Prostate gland (tissue), 2 donors: ENCODE data around the gene ASB12.

ENCODE experiments used
- CTCF ChIP-seq, 4 experiments: fragments of 200-600 bp in 2 of 4; fragments of 450-650 bp in 2 of 4; sonication (generic) in 2 of 4; IDR thresholded peaks; 1 replicate in 3 of 4; 2 replicates in 1 of 4; pipeline ENCODE4 v1.5.1; 2016 to 2019; ENCODE audit warnings: antibody characterized with exemption in 4 of 4, mild to moderate bottlenecking in 2 of 4, moderate library complexity in 2 of 4
- POLR2A ChIP-seq: fragments of 450-650 bp; IDR thresholded peaks from one replicate; pipeline ENCODE4 v1.6.1; 2016; ENCODE audit warnings: antibody characterized with exemption, mild to moderate bottlenecking
- POLR2AphosphoS5 ChIP-seq: sonication (generic); formaldehyde crosslinking; IDR thresholded peaks from one replicate; pipeline ENCODE4 v1.6.1; 2017; ENCODE audit warnings: antibody characterized with exemption

- TF ChIP-seq POLR2A = no peak
- no peak for TF ChIP-seq CTCF (IDR thresholded peaks at IDR 0.05)
- TF ChIP-seq POLR2AphosphoS5 = no peak
Observed at GRCh38 chrX:64202808-64203325, 27.5 kb downstream of the ASB12 start.
